HG02852 (cell line): ENCODE results near the gene LRRTM3.

Source experiments
- ATAC-seq: cut with Tn5 transposase; IDR thresholded peaks from one replicate; pipeline ENCODE4 v1.9.1; 2021; ENCODE audit warnings: mild to moderate bottlenecking, moderate library complexity; ENCODE audit not compliant: unreplicated experiment

LRRTM3 gene

GRCh38 chr10:67015225-67015624 lies 89.4 kb downstream of the LRRTM3 start:
- no peak for ATAC-seq

DNA sequence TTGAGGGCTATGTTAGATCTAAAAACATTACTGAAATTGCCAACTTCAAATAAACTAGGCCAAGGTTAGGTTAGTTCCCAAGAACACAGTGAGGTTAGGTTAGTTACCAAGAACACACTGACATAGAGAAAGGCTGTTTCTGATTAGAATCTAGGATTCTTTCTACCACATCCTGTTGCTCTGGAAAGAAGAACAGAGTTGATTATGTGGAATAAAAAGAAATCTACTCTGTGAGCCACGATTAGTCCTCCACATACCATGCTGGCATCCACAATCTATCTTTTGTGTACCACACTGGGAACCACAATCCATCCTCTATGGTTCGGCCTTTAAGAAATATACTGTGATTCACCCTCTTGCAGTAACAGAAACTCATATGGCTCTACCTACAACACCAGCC lies 91.4 kb downstream of the LRRTM3 start:
- no peak for ATAC-seq

DNA sequence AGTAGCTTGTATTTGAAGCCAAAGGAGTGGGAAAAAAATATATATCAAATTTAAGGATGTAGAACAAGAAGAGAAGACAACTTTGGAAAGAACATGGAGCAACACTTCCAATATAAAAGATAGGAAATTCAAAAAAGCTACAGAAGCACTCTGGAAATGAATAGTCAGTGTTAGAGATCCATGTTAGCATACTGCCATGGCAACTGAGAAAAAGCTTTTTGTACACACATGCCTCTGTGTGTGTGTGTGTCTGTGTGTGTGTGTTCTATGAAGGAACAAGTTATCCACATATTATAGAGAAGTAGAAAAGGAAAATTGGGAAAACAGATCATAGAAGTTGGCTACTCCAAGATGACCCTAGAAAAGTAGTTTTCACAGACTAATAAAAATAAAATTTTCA lies 96.3 kb downstream of the LRRTM3 start:
- ATAC-seq = no peak

- no peak for ATAC-seq
These were observed 108.0 kb downstream of the LRRTM3 start for GRCh38 chr10:67033878-67034277.

GRCh38 chr10:67036808-67037207 lies 111.0 kb downstream of the LRRTM3 start:
- no peak for ATAC-seq

GRCh38 chr10:67043041-67043440 lies 117.2 kb downstream of the LRRTM3 start:
- ATAC-seq = no peak

GRCh38 chr10:67045404-67045803 lies 119.6 kb downstream of the LRRTM3 start:
- no peak for ATAC-seq

DNA sequence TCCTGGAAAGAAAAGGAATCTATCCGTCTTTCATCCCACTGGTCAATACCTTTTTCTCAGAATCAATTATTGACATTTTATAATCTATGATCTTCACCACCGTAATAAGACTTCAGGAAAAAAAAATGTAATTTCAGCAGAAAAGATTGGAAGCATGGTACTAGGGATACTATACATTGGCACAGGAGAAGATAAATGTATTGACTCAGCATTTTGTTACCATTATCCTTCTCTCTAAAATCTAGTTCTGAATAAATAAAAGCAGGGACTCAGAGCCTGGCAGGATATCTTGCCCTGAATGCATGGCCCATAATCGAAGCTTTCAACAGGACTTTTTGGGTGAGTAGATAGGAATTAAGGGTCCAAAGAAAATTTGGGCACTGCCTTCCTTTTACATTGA lies 120.7 kb downstream of the LRRTM3 start:
- no peak for ATAC-seq

DNA sequence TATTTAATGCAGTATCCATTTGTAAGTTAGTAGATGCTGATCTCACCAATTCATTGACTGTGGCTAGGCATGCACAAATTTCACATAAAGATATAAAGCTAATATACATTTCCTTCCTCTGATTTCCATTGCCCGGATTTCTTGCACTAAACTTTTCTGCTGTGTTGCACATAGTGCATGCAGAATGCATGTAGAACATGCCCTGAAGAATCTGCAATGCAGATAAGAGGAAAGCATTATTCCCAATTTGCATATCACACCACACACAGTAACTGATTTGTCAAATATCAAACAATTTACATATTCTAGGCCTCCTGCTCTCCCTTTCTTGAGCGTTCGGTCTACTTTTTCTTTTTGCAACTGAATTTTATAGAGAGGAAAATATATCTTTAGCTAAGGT lies 124.2 kb downstream of the LRRTM3 start:
- no peak for ATAC-seq

DNA sequence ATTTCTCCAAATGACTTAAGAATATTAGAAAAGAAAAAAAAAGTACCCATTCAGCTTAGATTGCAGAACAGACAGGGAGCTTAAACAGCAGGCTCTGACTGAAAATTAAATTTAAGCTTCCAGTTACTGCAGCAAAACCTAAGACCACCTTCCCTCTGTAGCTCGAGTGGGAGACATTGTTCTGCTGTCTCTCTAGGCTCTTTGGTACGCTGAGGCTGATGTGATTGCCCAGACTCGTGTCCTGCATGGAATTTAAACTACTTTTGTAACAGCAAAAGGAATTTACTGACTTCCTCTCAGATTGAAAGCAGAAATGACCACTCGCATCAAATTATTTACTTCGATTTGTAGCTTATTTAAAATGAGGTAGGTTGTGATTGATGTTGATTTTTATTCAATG lies 124.6 kb downstream of the LRRTM3 start:
- ATAC-seq = no peak

GRCh38 chr10:67072654-67073053 lies 146.8 kb downstream of the LRRTM3 start:
- ATAC-seq = no peak

DNA sequence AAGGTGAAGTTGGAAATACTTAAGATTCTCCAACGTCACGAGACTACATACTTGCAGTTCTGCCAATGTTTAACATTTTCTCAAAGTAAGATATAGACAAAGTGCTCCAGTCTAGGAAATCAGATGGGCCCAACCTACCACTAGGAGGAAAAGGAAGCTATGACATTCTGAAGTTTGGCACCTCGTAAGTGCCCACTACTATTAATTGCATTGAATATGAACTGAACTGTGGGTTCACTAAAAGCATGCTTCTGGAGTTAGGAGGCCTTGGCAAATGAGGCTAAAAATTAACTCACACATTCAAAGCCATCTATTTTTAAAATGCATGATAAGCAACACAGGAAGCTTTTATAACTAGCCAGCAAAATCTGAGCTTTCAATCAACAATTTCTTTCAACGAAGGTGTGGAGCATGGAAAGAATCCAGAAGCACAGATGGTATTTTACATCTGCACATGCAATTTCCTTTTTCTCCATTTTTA lies 149.7 kb downstream of the LRRTM3 start:
- no peak for ATAC-seq

GRCh38 chr10:67076144-67076543 lies 150.3 kb downstream of the LRRTM3 start:
- no peak for ATAC-seq

DNA sequence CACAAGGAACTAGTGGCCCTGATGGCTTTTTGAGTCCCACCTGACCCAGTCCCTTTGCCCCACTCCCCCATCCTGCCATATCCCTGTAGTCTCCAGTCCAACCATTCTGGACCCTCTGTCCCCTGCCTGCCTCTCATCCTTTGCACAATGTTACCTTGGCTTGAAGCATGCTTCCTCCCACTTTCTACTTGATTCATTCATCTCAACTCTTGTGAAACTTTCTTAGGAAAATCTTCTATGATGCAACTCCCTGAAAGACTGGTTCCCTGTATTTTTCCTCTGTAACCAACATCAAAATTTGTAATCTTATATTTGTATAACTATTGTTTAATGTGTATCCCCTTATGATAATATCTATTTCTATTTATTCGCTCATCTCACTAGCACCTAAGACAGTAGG lies 151.5 kb downstream of the LRRTM3 start:
- no peak for ATAC-seq

DNA sequence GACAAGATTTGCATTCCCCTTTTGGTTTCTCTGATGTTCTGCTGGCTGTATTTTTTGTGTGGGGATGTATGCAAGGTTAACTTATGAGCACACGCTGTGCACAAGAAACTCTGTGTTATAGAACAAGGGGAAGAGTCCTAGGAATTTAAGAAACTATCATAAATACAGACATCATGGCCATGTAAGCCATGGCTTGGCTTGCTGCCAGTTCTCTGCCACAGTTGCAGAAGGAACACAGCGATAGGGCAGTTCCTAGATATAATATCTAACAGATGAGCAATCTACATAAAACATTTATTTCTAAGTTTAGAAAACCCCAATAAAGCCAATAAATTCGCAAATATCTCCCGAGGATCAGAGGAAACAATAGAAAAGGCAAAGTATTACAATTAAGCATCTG lies 153.3 kb downstream of the LRRTM3 start:
- no peak for ATAC-seq

DNA sequence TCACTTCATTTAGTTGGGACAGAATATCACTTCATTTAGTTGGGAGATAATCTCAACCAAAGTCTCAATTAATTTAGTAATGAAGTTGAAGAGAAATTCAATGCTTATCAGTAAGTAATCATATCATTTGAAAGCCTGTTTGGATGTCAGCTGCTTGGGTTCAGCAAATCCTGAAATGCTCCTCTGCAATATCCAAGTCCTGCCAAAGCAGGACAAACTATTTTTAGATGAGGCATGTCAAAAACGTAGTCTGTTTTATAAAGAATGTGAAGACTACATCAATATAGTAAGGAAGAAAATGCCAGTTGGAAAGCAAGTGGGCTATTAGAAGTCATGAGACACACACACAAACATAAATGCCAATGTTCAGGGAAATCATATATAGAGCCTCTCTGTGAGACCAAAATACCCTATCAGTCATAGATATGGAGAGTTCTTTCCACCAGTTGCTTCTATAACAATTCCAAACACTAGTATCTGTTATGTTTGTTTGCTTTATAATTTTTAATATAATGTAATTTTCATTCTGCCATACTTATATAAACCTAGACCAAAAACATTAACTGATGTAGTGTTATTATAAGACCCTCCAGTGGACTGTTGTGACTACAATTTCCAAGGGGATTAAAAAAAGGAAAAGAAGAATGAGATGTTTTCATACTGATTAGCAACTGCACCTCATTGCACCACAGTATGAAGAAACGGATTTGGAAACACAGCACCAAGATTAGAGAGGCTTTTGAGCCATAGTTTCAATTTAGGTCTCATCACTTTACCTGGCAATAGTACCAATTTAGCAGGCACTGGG lies 160.7 kb downstream of the LRRTM3 start:
- no peak for ATAC-seq

DNA sequence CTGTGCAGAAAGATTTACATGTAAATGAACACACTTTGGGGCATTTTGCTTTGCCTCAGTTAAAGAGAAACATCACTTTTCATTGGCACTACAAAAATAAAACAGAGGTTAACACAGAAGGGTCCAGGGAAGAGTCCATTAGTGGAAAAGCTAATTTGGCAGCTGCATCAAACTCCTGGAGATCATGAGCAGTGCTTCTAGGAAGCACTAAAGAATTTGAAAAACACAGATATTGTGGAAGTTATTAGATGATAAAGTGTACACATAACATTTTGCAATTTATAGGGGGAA lies 161.2 kb downstream of the LRRTM3 start:
- no peak for ATAC-seq

- ATAC-seq = no peak
These were observed 162.2 kb downstream of the LRRTM3 start for GRCh38 chr10:67088036-67088435.

DNA sequence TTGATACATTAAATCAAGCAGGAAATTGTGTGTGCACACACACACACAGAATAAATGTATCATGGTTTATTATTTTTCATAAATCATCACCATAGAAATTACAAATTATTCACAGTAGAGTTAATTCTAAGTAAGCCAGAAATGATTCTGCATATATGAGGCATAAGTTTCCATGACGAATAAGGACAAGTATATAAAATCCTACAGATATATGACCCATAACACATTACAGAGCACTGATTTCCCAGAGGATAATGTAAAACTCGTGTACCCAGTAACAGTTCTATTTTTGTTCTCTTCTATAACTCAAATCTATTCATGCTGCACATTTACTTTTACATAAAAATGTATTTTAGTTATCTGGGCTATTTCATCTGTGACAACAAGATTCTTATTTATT lies 169.7 kb downstream of the LRRTM3 start:
- no peak for ATAC-seq

- ATAC-seq = no peak
These were observed 172.6 kb downstream of the LRRTM3 start for GRCh38 chr10:67098461-67098860.

DNA sequence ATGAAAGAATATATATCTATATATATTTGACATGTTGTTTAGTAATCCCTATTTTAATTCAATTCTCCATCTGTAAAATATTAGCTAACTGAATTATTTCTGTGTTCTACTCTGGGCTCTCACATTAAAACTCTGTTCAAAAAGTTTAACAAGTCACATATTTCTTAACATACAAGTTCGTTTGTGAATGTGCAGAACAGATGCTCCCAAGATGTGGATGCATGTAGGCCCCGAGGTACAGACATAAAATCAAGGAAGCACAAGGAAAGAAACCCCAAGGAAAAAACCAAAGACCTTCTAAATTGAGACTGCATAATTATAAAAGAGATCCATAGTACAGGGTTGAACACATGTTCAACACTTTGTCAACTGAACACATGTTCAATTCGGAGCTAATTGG lies 175.1 kb downstream of the LRRTM3 start:
- ATAC-seq = no peak

GRCh38 chr10:67107670-67108069 lies 181.8 kb downstream of the LRRTM3 start:
- ATAC-seq = no peak

DNA sequence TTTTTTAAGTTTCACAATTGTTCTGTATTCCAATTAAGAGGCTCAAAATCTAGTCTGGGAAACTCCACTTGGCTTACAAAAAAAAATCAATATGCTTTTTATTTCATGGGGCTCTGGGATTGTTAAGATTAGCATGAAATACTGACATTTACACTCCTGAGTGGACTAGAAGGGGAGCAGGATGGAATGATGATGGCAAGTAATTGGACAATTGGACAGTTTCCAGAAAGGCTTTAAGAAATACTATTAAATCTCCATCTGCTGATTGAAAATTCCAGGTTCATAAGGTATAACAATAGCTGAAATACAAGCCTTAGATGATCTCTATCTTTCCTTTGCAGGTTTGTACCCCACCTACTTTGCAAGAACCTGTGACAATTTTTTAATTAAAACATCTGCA lies 184.4 kb downstream of the LRRTM3 start:
- no peak for ATAC-seq
